Measurements from ENCODE around the gene CGB1. TPM values are rescaled to one million over a fixed set of nuclear protein-coding genes. Genes with fewer than 3 reads are reported as not detected.

Gene CGB1
- polyA plus RNA-seq, 1 experiment: not detected

GRCh38 chr19:49071860-49072547 lies 35.3 kb upstream of the CGB1 start:
- TF ChIP-seq CTCF (IDR thresholded peaks at IDR 0.05; ENCODE audit: insufficient read depth, low read depth, low read length): no peak
- H3K4me3 ChIP-seq (ENCODE audit: low read depth, low read length): no peak overlapping the region
- H3K36me3 ChIP-seq (ENCODE audit: control insufficient read depth, insufficient read depth, low read length): no peaks in the 10 kb centered on the region
- no peak for DNase-seq (ENCODE audit: low read depth)
- ChIA-PET POLR2A (no interaction called here), CTCF (interaction anchor here (1.8 kb wide), 1 partner anchor 127 kb away, joined by 4 read pairs; no protein-coding TSS in a partner anchor)
- H3K27me3 ChIP-seq (ENCODE audit: control insufficient read depth, insufficient read depth, low read length): peaks cover 12% of the 10 kb centered on the region

- ChIA-PET CTCF (interaction anchor here (0.8 to 1.8 kb wide), 4 partner anchors 14 to 143 kb away, joined by 3 to 4 read pairs (median 3); no protein-coding TSS in a partner anchor), POLR2A (no interaction called here)
- H3K27me3 ChIP-seq (ENCODE audit: control insufficient read depth, insufficient read depth, low read length): peaks cover 25% of the 10 kb centered on the region
- no peaks in the 10 kb centered on the region for H3K36me3 ChIP-seq (ENCODE audit: control insufficient read depth, insufficient read depth, low read length)
- H3K4me3 ChIP-seq (ENCODE audit: low read depth, low read length): no peak overlapping the region
- no peak for TF ChIP-seq CTCF (IDR thresholded peaks at IDR 0.05; ENCODE audit: insufficient read depth, low read depth, low read length)
- DNase-seq (ENCODE audit: low read depth): no peak
Measured at GRCh38 chr19:49070416-49070815, 33.7 kb upstream of the CGB1 start.

- ChIA-PET CTCF (interaction anchor here (0.8 to 1.7 kb wide), 3 partner anchors 69 to 156 kb away, joined by 3 to 5 read pairs (median 3); no protein-coding TSS in a partner anchor), POLR2A (no interaction called here)
- TF ChIP-seq CTCF (IDR thresholded peaks at IDR 0.05; ENCODE audit: insufficient read depth, low read depth, low read length): no peak
- DNase-seq (ENCODE audit: low read depth): no peak
- Histone ChIP-seq H3K27me3 (ENCODE audit: control insufficient read depth, insufficient read depth, low read length) (peaks cover 28% of the 10 kb centered on the region), H3K36me3 (ENCODE audit: control insufficient read depth, insufficient read depth, low read length) (no peaks in the 10 kb centered on the region), H3K4me3 (ENCODE audit: low read depth, low read length) (no peak overlapping the region)
Measured at GRCh38 chr19:49069026-49069425, 32.3 kb upstream of the CGB1 start.

- no peaks in the 10 kb centered on the region for H3K36me3 ChIP-seq (ENCODE audit: control insufficient read depth, insufficient read depth, low read length)
- no peak for DNase-seq (ENCODE audit: low read depth)
- CTCF ChIA-PET: no interaction called here
- POLR2A ChIA-PET: no interaction called here
- H3K27me3 ChIP-seq (ENCODE audit: control insufficient read depth, insufficient read depth, low read length): peaks cover 20% of the 10 kb centered on the region
- no peak for TF ChIP-seq CTCF (IDR thresholded peaks at IDR 0.05; ENCODE audit: insufficient read depth, low read depth, low read length)
- no peak overlapping the region for H3K4me3 ChIP-seq (ENCODE audit: low read depth, low read length)
Measured at GRCh38 chr19:49067554-49067953, 30.9 kb upstream of the CGB1 start.

GRCh38 chr19:49065905-49066512 lies 29.3 kb upstream of the CGB1 start:
- Histone ChIP-seq H3K27me3 (ENCODE audit: control insufficient read depth, insufficient read depth, low read length) (peaks cover 17% of the 10 kb centered on the region), H3K4me3 (ENCODE audit: low read depth, low read length) (no peak overlapping the region), H3K36me3 (ENCODE audit: control insufficient read depth, insufficient read depth, low read length) (no peaks in the 10 kb centered on the region)
- CTCF ChIA-PET: no interaction called here
- POLR2A ChIA-PET: no interaction called here
- DNase-seq (ENCODE audit: low read depth): no peak
- TF ChIP-seq CTCF (IDR thresholded peaks at IDR 0.05; ENCODE audit: insufficient read depth, low read depth, low read length): no peak

Measured in BJ (cell line).